Transverse colon (tissue), 4 donors: Measurements from ENCODE around the gene ZBTB44. TPM values are rescaled to one million over a fixed set of nuclear protein-coding genes. Genes with fewer than 3 reads are reported as not detected.

ENCODE experiments used
- DNase-seq: peaks from one replicate; pipeline ENCODE4 v3.0.0-alpha.2; 2019
- H3K27ac ChIP-seq, 4 donors: fragments of 200-600 bp; sonication (generic); 2 replicates each; pipeline ENCODE4 v1.5.1; 2016 to 2018; ENCODE audit warnings: inconsistent platforms in 4 of 4
- H3K27me3 ChIP-seq: fragments of 200-600 bp; sonication (generic); 2 replicates; pipeline ENCODE4 v1.5.1; 2017; ENCODE audit warnings: inconsistent platforms
- H3K36me3 ChIP-seq, 4 donors: fragments of 200-600 bp; sonication (generic); 2 replicates each; pipeline ENCODE4 v1.5.1; 2017 to 2019; ENCODE audit warnings: inconsistent platforms in 4 of 4
- H3K4me1 ChIP-seq, 4 donors: fragments of 200-600 bp; sonication (generic); 2 replicates each; pipeline ENCODE4 v1.5.1; 2017 to 2020; ENCODE audit warnings: inconsistent platforms in 4 of 4
- H3K4me3 ChIP-seq, 4 donors: fragments of 200-600 bp; sonication (generic); 1 replicate in 1 of 4; 2 replicates in 3 of 4; pipeline versions ENCODE4 v1.5.1 to v1.6.1; 2017 to 2019; ENCODE audit warnings: inconsistent platforms in 4 of 4
- H3K9me3 ChIP-seq, 2 donors: fragments of 200-600 bp; sonication (generic); 2 replicates each; pipeline ENCODE4 v1.5.1; 2017 to 2019; ENCODE audit warnings: inconsistent platforms in 2 of 2
- EP300 ChIP-seq: sonication (generic); formaldehyde crosslinking; IDR thresholded peaks from one replicate; pipeline ENCODE4 v1.6.1; 2017; ENCODE audit warnings: antibody characterized with exemption, low read depth
- POLR2A ChIP-seq: fragments of 450-650 bp; IDR thresholded peaks from one replicate; pipeline ENCODE4 v1.6.1; 2016; ENCODE audit warnings: antibody characterized with exemption, mild to moderate bottlenecking, moderate library complexity
- POLR2AphosphoS5 ChIP-seq, 3 donors: sonication (generic); formaldehyde crosslinking; IDR thresholded peaks; one replicate each; pipeline ENCODE4 v1.6.1; 2016; ENCODE audit warnings: antibody characterized with exemption in 3 of 3
- WGBS, 2 donors: methylation state at CpG; one replicate each; pipeline ENCODE4 v1.1.5; 2018; ENCODE audit warnings: low coverage in 1 of 2; 5-methylcytosine and 5-hydroxymethylcytosine counted together
- in situ Hi-C, 4 donors: fragments of 200-750 bp; cut with MboI; loops; one replicate each; pipeline versions ENCODE4 v1.15.0 to v1.15.1; 2017; ENCODE audit warnings: low sequenced_read_pairs in 3 of 4, low pct_ligation_motif_present in 1 of 4, low pct_unique_long_range_greater_than_20kb in 1 of 4
- intact Hi-C: fragments of 100-400 bp; cut with DNase I; formaldehyde crosslinking; loops from one replicate; pipeline ENCODE4 v1.15.1; 2023; ENCODE audit warnings: low total_unique reads
- total RNA-seq, 4 donors: library from RNA; depleted of rRNA; stranded (reverse); fragments of >200 nt; gene quantifications; one replicate each; pipeline ENCODE4 v1.1.0, GENCODE V29; 2016
- TF ChIP-seq, protein P1 (sequence below), 5 experiments: fragments of 200-600 bp in 3 of 5; fragments of 450-650 bp in 2 of 5; sonication (generic) in 3 of 5; IDR thresholded peaks; 1 replicate in 2 of 5; 2 replicates in 3 of 5; pipeline ENCODE4 v1.5.1; 2016 to 2017; ENCODE audit warnings: antibody characterized with exemption in 5 of 5, inconsistent platforms in 3 of 5, mild to moderate bottlenecking in 2 of 5, moderate library complexity in 1 of 5

Gene ZBTB44
- total RNA-seq, 4 donors from 2014 or later = 29.7 to 64.0 (median 48.6) TPM

DNA sequence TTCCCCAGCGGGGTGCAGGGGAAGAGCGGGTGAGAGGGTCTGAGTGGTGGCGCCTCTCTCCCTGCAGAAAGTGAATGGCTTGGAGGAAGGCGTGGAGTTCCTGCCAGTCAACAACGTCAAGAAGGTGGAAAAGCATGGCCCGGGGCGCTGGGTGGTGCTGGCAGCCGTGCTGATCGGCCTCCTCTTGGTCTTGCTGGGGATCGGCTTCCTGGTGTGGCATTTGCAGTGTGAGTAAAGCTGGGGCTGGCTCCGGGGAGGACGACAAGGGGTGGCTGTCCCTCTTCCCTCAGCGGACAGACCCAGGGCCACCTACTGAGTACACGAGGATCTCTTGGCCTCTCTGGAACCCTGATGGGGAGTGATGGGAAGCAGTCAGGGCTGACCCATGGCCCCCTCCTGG, 126.7 kb downstream of the ZBTB44 start:
- Histone ChIP-seq H3K27me3 (no peaks in the 10 kb centered on the region), H3K4me1 (peaks cover 8 to 61% (median 31%) of the 10 kb centered on the region in 4 donors), H3K4me3 (no peak overlapping the region), H3K36me3 (no peaks in the 10 kb centered on the region), H3K27ac (peak overlapping the region; percentile 83 to 93 (median 88)), H3K9me3 (no peaks in the 10 kb centered on the region)
- 87% methylated on average over 14 of the region's 14 CpGs; no CpG with 5 or more reads in 1 of the 2 donors for WGBS, 2 donors
- in situ Hi-C loops (no loop called here), intact Hi-C loops (no loop called here)
- TF ChIP-seq EP300 = no peak
- no peak for TF ChIP-seq POLR2A
- TF ChIP-seq, protein P1, sequence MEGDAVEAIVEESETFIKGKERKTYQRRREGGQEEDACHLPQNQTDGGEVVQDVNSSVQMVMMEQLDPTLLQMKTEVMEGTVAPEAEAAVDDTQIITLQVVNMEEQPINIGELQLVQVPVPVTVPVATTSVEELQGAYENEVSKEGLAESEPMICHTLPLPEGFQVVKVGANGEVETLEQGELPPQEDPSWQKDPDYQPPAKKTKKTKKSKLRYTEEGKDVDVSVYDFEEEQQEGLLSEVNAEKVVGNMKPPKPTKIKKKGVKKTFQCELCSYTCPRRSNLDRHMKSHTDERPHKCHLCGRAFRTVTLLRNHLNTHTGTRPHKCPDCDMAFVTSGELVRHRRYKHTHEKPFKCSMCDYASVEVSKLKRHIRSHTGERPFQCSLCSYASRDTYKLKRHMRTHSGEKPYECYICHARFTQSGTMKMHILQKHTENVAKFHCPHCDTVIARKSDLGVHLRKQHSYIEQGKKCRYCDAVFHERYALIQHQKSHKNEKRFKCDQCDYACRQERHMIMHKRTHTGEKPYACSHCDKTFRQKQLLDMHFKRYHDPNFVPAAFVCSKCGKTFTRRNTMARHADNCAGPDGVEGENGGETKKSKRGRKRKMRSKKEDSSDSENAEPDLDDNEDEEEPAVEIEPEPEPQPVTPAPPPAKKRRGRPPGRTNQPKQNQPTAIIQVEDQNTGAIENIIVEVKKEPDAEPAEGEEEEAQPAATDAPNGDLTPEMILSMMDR (IDR thresholded peaks at IDR 0.05) = no peak
- TF ChIP-seq POLR2AphosphoS5 (IDR thresholded peaks at IDR 0.05) = no peak
- DNase-seq = no peak

DNA sequence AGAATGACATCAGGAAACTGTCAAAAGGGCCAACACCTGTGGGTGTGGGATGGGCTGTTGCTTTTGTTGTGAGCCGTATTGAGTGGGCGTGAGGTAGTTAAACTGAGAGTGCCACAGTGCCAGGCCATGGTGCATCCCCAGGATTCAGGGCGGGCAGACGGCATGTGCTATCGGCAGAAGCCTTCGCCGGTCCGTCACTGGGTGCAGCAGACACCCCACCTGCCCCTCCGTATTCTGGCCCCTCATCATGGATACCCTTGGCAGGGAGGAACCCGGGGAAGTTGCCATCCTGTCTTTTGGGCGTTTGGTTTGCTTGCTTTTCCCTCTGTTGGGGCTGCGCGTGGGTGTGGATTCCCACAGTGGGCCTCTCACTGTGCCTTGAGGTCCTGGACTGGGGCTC, 127.6 kb downstream of the ZBTB44 start:
- Histone ChIP-seq H3K27ac (peak overlapping the region in 3 of 4 donors; percentile 39 to 90 (median 86)), H3K4me1 (peaks cover 10 to 71% (median 37%) of the 10 kb centered on the region in 4 donors), H3K27me3 (no peaks in the 10 kb centered on the region), H3K9me3 (no peaks in the 10 kb centered on the region), H3K4me3 (no peak overlapping the region), H3K36me3 (no peaks in the 10 kb centered on the region)
- DNase-seq = no peak
- intact Hi-C loops (no loop called here), in situ Hi-C loops (no loop called here)
- WGBS, 2 donors = 88% methylated on average over 13 of the region's 13 CpGs; no CpG with 5 or more reads in 1 of the 2 donors
- TF ChIP-seq EP300 = no peak
- no peak for TF ChIP-seq POLR2AphosphoS5 (IDR thresholded peaks at IDR 0.05)
- no peak for TF ChIP-seq POLR2A
- TF ChIP-seq, protein P1 (IDR thresholded peaks at IDR 0.05) = no peak

DNA sequence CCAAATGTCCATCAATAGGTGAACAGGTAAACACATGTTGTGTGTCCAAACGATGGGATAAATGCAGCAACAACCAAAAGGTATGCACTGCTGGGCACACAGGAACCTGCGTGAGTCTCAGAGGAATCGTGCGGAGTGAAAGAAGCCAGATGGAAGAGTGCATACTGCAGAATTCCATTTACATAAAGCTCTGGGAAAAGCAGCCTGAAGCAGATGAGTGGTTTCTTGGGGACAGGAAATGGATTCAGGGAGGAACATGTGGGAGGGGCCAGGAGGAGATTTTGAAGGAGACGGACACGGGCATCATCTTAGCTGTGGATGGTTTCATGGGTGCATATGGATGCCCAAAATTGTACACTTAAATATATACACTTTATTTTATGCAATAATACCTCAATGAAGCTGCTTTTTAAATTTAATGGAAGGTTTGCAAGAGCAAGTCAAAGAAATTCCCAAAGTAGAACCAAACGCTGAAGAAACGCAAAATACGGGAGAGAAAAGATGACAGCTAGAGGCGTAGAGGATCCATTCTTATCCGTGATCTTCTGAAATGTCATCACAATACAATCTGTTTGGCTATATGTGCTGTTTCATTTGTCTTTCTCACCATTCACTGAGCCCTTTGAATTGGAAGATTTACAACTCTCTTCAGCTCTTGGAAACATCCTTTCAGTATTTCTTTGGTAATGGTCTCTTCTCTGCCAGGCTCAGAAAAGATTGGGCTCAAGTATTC, 130.7 kb downstream of the ZBTB44 start:
- Histone ChIP-seq H3K9me3 (no peaks in the 10 kb centered on the region), H3K4me3 (no peak overlapping the region), H3K27ac (peak overlapping the region in 1 of 4 donors; percentile 91), H3K36me3 (no peaks in the 10 kb centered on the region), H3K27me3 (no peaks in the 10 kb centered on the region), H3K4me1 (peaks cover 14 to 77% (median 44%) of the 10 kb centered on the region in 4 donors)
- 74 to 76% methylated on average over 7 to 11 of the region's 11 CpGs for WGBS, 2 donors
- no peak for DNase-seq
- no peak for TF ChIP-seq EP300
- TF ChIP-seq POLR2A = no peak
- TF ChIP-seq, protein P1 (IDR thresholded peaks at IDR 0.05) = no peak
- no peak for TF ChIP-seq POLR2AphosphoS5 (IDR thresholded peaks at IDR 0.05)
- intact Hi-C loops = no loop called here
- in situ Hi-C loops = no loop called here

DNA sequence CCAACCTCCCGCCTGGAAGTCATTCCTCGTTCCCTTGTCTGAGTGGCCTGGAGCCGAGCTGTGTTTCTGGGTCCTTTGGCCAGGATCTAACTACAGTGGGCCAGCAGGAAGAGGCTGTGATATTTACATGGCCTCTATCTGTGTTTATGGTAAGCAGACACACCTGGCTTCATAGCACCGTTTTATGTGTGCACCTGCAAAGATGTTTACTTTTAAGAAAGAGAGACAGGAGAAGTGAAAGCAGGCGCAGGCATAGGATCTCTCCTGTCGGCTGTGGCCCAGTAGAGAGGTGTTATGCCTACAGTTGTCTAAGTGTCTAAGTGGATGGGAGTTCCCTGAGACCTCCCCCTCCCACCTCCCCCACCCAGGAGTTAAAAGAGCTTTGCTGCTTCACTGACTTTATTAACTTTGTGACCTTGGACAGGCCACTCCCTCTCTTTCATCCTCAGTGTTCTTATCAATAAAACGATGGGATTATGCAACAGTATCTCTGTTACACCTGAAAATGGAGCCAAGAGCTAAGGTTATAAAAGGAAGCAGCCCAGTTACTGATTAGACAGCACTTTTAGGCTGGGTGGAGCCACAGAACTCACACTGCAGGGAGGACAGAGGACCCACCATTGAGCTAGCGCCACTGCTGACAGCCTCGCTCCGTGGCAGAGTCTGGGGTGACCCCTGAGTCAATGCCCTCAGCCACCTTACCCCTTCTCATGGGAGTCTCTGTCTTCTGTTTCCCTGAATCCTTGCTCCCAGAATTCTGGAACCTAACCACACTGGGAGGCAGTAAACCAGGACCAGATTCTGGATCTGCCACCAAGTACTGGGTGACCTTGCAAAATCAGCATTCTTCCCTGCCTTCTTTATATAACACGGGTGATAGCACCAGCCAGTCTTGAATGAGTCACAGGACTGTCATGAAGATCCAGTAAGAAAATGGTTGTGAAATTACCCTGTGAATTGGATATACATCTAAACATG, 133.1 kb downstream of the ZBTB44 start:
- WGBS, 2 donors = 33 to 45% methylated on average over 4 to 11 of the region's 11 CpGs
- H3K27me3 ChIP-seq = no peaks in the 10 kb centered on the region
- peak; percentile 84 for DNase-seq

More for the DNA sequence above, 133.1 kb downstream of the ZBTB44 start:
- H3K36me3 ChIP-seq = no peaks in the 10 kb centered on the region
- H3K4me3 ChIP-seq = peak overlapping the region in 1 of 4 donors; percentile 31
- peak overlapping the region; percentile 88 to 93 (median 92) for H3K27ac ChIP-seq
- in situ Hi-C loops (no loop called here), intact Hi-C loops (no loop called here)
- TF ChIP-seq POLR2A (peak; percentile 58), POLR2AphosphoS5 (IDR thresholded peaks at IDR 0.05) (peak in 2 of 3 donors; percentile 54 to 80), EP300 (no peak)
- TF ChIP-seq, protein P1 (IDR thresholded peaks at IDR 0.05) = no peak
- H3K9me3 ChIP-seq = no peaks in the 10 kb centered on the region
- peaks cover 25 to 75% (median 54%) of the 10 kb centered on the region in 4 donors for H3K4me1 ChIP-seq
